Keratinocyte (primary cell): ENCODE measurements around the gene ARFRP1. TPM values are rescaled to one million over a fixed set of nuclear protein-coding genes. Genes with fewer than 3 reads are reported as not detected.
"Not testable (repeated sequence)": the region's sequence is repeated elsewhere in the genome, so short reads cannot be mapped to it uniquely, and the experiment has no call there.

Experiments used
- DNase-seq: peaks from one replicate; pipeline ENCODE4 v3.0.0-alpha.2; 2011; ENCODE audit warnings: low read depth, missing footprints, low spot score
- FAIRE-seq: peaks from 2 replicates; lab custom pipeline; 2011; peaks lifted over from hg19 to GRCh38; lab: Jason Lieb, UNC
- H2AFZ ChIP-seq: 2 replicates; pipeline ENCODE4 v1.6.0; 2012; ENCODE audit warnings: low read length, control low read depth, inconsistent platforms; ENCODE audit not compliant: control insufficient read depth
- H3K27ac ChIP-seq: 2 replicates; pipeline ENCODE4 v1.5.1; 2011; ENCODE audit warnings: low read length; ENCODE audit not compliant: control insufficient read depth, insufficient read depth
- H3K27me3 ChIP-seq: 3 replicates; pipeline ENCODE4 v1.6.0; 2011; ENCODE audit warnings: low read length; ENCODE audit not compliant: control insufficient read depth, insufficient read depth; ENCODE audit errors: extremely low read depth
- H3K36me3 ChIP-seq, 2 experiments: 2 replicates in 1 of 2; 3 replicates in 1 of 2; pipeline ENCODE4 v1.5.1; 2011; ENCODE audit warnings: low read length in 2 of 2, mild to moderate bottlenecking in 1 of 2; ENCODE audit not compliant: control insufficient read depth in 2 of 2, insufficient read depth in 2 of 2; ENCODE audit errors: extremely low read depth in 1 of 2
- H3K4me1 ChIP-seq: 3 replicates; pipeline ENCODE4 v1.5.1; 2011; ENCODE audit warnings: low read length; ENCODE audit not compliant: control insufficient read depth, insufficient read depth; ENCODE audit errors: extremely low read depth
- H3K4me2 ChIP-seq: 3 replicates; pipeline ENCODE4 v1.6.0; 2011; ENCODE audit warnings: low read depth, low read length; ENCODE audit not compliant: control insufficient read depth, insufficient read depth; ENCODE audit errors: extremely low read depth
- H3K4me3 ChIP-seq, 3 experiments: fragments of 200-600 bp in 1 of 3; sonication (generic) in 1 of 3; 2 replicates in 2 of 3; 3 replicates in 1 of 3; pipeline ENCODE4 v1.5.1; 2011 to 2016; ENCODE audit warnings: low read length in 3 of 3, mild to moderate bottlenecking in 3 of 3, control low read depth in 2 of 3, inconsistent platforms in 1 of 3, low read depth in 1 of 3, mixed read lengths in 1 of 3, mixed run types in 1 of 3, moderate library complexity in 1 of 3; ENCODE audit not compliant: control insufficient read depth in 2 of 3, insufficient read depth in 2 of 3; ENCODE audit errors: extremely low read depth in 1 of 3
- H3K79me2 ChIP-seq: 2 replicates; pipeline ENCODE4 v1.6.0; 2012; ENCODE audit warnings: low read length; ENCODE audit not compliant: control insufficient read depth, insufficient read depth
- H3K9ac ChIP-seq: 3 replicates; pipeline ENCODE4 v1.6.0; 2011; ENCODE audit warnings: low read length; ENCODE audit not compliant: control insufficient read depth, insufficient read depth; ENCODE audit errors: extremely low read depth
- H3K9me1 ChIP-seq: 3 replicates; pipeline ENCODE4 v1.6.0; 2011; ENCODE audit warnings: low read length; ENCODE audit not compliant: control insufficient read depth, insufficient read depth; ENCODE audit errors: extremely low read depth
- H3K9me3 ChIP-seq: 2 replicates; pipeline ENCODE4 v1.5.1; 2012; ENCODE audit warnings: low read depth, low read length; ENCODE audit not compliant: control insufficient read depth
- H4K20me1 ChIP-seq: 3 replicates; pipeline ENCODE4 v1.6.0; 2011; ENCODE audit warnings: low read length; ENCODE audit not compliant: control insufficient read depth, insufficient read depth; ENCODE audit errors: extremely low read depth
- CTCF ChIP-seq, 3 experiments: IDR thresholded peaks in 1 of 3; conservative IDR thresholded peaks in 1 of 3; optimal IDR thresholded peaks in 1 of 3; 2 replicates in 2 of 3; 3 replicates in 1 of 3; pipeline versions ENCODE3 to v1.5.1; 2011; ENCODE audit warnings: low read length in 3 of 3, mild to moderate bottlenecking in 3 of 3, moderate library complexity in 2 of 3, control low read depth in 1 of 3, inconsistent platforms in 1 of 3; ENCODE audit not compliant: insufficient read depth in 2 of 3; ENCODE audit errors: extremely low read depth in 1 of 3
- EZH2 ChIP-seq: IDR thresholded peaks from one replicate; pipeline ENCODE4 v1.6.1; 2012; ENCODE audit warnings: inconsistent platforms, mild to moderate bottlenecking, low read length, moderate library complexity
- dilution Hi-C: fragments of 300-500 bp; cut with MboI; formaldehyde crosslinking; loops from one replicate; pipeline ENCODE4 v1.7.0; 2020; ENCODE audit warnings: low sequenced_read_pairs; ENCODE audit not compliant: extremely low pct_ligation_motif_present
- polyA plus RNA-seq, 5 experiments: library from polyadenylated mRNA; depleted of rRNA in 3 of 5; stranded (reverse) in 3 of 5; stranded (forward) in 1 of 5; unstranded in 1 of 5; fragments of >200 nt; gene quantifications; 1 replicate in 1 of 5; 2 replicates in 3 of 5; 3 replicates in 1 of 5; pipeline versions ENCODE4 v1.2.1 to v1.2.3, GENCODE V29; 2011 to 2012; ENCODE audit warnings: missing spikeins in 2 of 5, low read depth in 1 of 5, low replicate concordance in 1 of 5

Gene ARFRP1
- polyA plus RNA-seq, 1 donor (not counting 4 experiments of a cell fraction or from before 2014, with no cell fraction given): 30.4 TPM

- DNase-seq (no peak), FAIRE-seq (no peak)
- no peaks in the 10 kb centered on the region for H3K9me3 ChIP-seq
- peaks cover 15 to 23% of the 10 kb centered on the region in 2 experiments for H3K36me3 ChIP-seq
- H3K9ac ChIP-seq: no peak overlapping the region
- dilution Hi-C loops: no loop called here
- no peak overlapping the region for H3K4me3 ChIP-seq
- no peaks in the 10 kb centered on the region for H4K20me1 ChIP-seq
- H3K4me1 ChIP-seq: peaks cover 14% of the 10 kb centered on the region
- no peak overlapping the region for H3K27ac ChIP-seq
- TF ChIP-seq EZH2 (no peak), CTCF (optimal IDR thresholded peaks at IDR 0.05 in 1 of 3, IDR thresholded peaks at IDR 0.05 in 1 of 3, conservative IDR thresholded peaks at IDR 0.05 in 1 of 3; ENCODE audit: extremely low read depth in 1 of 3, insufficient read depth in 2 of 3, low read length in 3 of 3) (no peak)
- no peak overlapping the region for H2AFZ ChIP-seq
- H3K4me2 ChIP-seq: no peak overlapping the region
- H3K27me3 ChIP-seq: no peaks in the 10 kb centered on the region
- no peaks in the 10 kb centered on the region for H3K9me1 ChIP-seq
- peaks cover 28% of the 10 kb centered on the region for H3K79me2 ChIP-seq
Measured at GRCh38 chr20:63660622-63661021, 47.2 kb downstream of the ARFRP1 start.

GRCh38 chr20:63660174-63660573 lies 47.6 kb downstream of the ARFRP1 start:
- FAIRE-seq, H3K9me3 ChIP-seq, H3K27ac ChIP-seq, H3K4me3 ChIP-seq, H3K9me1 ChIP-seq, dilution Hi-C loops, H4K20me1 ChIP-seq, H3K4me2 ChIP-seq, H3K27me3 ChIP-seq, H3K9ac ChIP-seq, DNase-seq, H2AFZ ChIP-seq: not testable (repeated sequence)
- Histone ChIP-seq H3K36me3 (peaks cover 15 to 20% of the 10 kb centered on the region in 2 experiments), H3K4me1 (peaks cover 14% of the 10 kb centered on the region), H3K79me2 (peaks cover 28% of the 10 kb centered on the region)

- H3K4me3 ChIP-seq: peak overlapping the region; percentile 81 to 97 (median 94)
- dilution Hi-C loops: no loop called here
- H2AFZ ChIP-seq: no peak overlapping the region
- TF ChIP-seq EZH2 (no peak), CTCF (optimal IDR thresholded peaks at IDR 0.05 in 1 of 3, IDR thresholded peaks at IDR 0.05 in 1 of 3, conservative IDR thresholded peaks at IDR 0.05 in 1 of 3; ENCODE audit: extremely low read depth in 1 of 3, insufficient read depth in 2 of 3, low read length in 3 of 3) (no peak)
- no peaks in the 10 kb centered on the region for H3K9me3 ChIP-seq
- no peak for FAIRE-seq
- peak overlapping the region; percentile 80 for H3K4me2 ChIP-seq
- no peak overlapping the region for H3K27ac ChIP-seq
- H3K9me1 ChIP-seq: no peaks in the 10 kb centered on the region
- H4K20me1 ChIP-seq: no peaks in the 10 kb centered on the region
- H3K4me1 ChIP-seq: peaks cover 14% of the 10 kb centered on the region
- peaks cover 25% of the 10 kb centered on the region for H3K79me2 ChIP-seq
- H3K9ac ChIP-seq: peak overlapping the region; percentile 83
- H3K36me3 ChIP-seq: peaks cover 14 to 17% of the 10 kb centered on the region in 2 experiments
- no peaks in the 10 kb centered on the region for H3K27me3 ChIP-seq
- DNase-seq: no peak
Measured at GRCh38 chr20:63659370-63659769, 48.4 kb downstream of the ARFRP1 start.
